Measurements from ENCODE around the gene DENND6B. TPM values are rescaled to one million over a fixed set of nuclear protein-coding genes. Genes with fewer than 3 reads are reported as not detected.

Gene DENND6B
- total and polyA plus RNA-seq, 2 of the 13 experiments (the other 11 are each of a cell fraction or from before 2014, with no cell fraction given): 0.95 to 3.8 TPM

- TF ChIP-seq HNRNPLL (IDR thresholded peaks at IDR 0.05; ENCODE audit: low read depth, low read length, poor library complexity, severe bottlenecking): no peak
- TF ChIP-seq, protein P1, sequence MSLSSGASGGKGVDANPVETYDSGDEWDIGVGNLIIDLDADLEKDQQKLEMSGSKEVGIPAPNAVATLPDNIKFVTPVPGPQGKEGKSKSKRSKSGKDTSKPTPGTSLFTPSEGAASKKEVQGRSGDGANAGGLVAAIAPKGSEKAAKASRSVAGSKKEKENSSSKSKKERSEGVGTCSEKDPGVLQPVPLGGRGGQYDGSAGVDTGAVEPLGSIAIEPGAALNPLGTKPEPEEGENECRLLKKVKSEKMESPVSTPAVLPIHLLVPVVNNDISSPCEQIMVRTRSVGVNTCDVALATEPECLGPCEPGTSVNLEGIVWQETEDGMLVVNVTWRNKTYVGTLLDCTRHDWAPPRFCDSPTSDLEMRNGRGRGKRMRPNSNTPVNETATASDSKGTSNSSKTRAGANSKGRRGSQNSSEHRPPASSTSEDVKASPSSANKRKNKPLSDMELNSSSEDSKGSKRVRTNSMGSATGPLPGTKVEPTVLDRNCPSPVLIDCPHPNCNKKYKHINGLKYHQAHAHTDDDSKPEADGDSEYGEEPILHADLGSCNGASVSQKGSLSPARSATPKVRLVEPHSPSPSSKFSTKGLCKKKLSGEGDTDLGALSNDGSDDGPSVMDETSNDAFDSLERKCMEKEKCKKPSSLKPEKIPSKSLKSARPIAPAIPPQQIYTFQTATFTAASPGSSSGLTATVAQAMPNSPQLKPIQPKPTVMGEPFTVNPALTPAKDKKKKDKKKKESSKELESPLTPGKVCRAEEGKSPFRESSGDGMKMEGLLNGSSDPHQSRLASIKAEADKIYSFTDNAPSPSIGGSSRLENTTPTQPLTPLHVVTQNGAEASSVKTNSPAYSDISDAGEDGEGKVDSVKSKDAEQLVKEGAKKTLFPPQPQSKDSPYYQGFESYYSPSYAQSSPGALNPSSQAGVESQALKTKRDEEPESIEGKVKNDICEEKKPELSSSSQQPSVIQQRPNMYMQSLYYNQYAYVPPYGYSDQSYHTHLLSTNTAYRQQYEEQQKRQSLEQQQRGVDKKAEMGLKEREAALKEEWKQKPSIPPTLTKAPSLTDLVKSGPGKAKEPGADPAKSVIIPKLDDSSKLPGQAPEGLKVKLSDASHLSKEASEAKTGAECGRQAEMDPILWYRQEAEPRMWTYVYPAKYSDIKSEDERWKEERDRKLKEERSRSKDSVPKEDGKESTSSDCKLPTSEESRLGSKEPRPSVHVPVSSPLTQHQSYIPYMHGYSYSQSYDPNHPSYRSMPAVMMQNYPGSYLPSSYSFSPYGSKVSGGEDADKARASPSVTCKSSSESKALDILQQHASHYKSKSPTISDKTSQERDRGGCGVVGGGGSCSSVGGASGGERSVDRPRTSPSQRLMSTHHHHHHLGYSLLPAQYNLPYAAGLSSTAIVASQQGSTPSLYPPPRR (CRISPR knock-in tag; IDR thresholded peaks at IDR 0.05; ENCODE audit: borderline replicate concordance): no peak
- TF ChIP-seq, protein P2, sequence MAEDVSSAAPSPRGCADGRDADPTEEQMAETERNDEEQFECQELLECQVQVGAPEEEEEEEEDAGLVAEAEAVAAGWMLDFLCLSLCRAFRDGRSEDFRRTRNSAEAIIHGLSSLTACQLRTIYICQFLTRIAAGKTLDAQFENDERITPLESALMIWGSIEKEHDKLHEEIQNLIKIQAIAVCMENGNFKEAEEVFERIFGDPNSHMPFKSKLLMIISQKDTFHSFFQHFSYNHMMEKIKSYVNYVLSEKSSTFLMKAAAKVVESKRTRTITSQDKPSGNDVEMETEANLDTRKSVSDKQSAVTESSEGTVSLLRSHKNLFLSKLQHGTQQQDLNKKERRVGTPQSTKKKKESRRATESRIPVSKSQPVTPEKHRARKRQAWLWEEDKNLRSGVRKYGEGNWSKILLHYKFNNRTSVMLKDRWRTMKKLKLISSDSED (CRISPR knock-in tag; IDR thresholded peaks at IDR 0.05): no peak
- no peak for TF ChIP-seq ZNF24 (IDR thresholded peaks at IDR 0.05)
- TF ChIP-seq, protein P3, sequence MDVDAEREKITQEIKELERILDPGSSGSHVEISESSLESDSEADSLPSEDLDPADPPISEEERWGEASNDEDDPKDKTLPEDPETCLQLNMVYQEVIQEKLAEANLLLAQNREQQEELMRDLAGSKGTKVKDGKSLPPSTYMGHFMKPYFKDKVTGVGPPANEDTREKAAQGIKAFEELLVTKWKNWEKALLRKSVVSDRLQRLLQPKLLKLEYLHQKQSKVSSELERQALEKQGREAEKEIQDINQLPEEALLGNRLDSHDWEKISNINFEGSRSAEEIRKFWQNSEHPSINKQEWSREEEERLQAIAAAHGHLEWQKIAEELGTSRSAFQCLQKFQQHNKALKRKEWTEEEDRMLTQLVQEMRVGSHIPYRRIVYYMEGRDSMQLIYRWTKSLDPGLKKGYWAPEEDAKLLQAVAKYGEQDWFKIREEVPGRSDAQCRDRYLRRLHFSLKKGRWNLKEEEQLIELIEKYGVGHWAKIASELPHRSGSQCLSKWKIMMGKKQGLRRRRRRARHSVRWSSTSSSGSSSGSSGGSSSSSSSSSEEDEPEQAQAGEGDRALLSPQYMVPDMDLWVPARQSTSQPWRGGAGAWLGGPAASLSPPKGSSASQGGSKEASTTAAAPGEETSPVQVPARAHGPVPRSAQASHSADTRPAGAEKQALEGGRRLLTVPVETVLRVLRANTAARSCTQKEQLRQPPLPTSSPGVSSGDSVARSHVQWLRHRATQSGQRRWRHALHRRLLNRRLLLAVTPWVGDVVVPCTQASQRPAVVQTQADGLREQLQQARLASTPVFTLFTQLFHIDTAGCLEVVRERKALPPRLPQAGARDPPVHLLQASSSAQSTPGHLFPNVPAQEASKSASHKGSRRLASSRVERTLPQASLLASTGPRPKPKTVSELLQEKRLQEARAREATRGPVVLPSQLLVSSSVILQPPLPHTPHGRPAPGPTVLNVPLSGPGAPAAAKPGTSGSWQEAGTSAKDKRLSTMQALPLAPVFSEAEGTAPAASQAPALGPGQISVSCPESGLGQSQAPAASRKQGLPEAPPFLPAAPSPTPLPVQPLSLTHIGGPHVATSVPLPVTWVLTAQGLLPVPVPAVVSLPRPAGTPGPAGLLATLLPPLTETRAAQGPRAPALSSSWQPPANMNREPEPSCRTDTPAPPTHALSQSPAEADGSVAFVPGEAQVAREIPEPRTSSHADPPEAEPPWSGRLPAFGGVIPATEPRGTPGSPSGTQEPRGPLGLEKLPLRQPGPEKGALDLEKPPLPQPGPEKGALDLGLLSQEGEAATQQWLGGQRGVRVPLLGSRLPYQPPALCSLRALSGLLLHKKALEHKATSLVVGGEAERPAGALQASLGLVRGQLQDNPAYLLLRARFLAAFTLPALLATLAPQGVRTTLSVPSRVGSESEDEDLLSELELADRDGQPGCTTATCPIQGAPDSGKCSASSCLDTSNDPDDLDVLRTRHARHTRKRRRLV (CRISPR knock-in tag; IDR thresholded peaks at IDR 0.05): 0 out of 2 replicates have a peak, but pooled peaks have one; percentile 51
- no peak for TF ChIP-seq RBAK (CRISPR knock-in tag; IDR thresholded peaks at IDR 0.05)
- TF ChIP-seq HNF4A (CRISPR knock-in tag; IDR thresholded peaks at IDR 0.05): no peak
- TF ChIP-seq ZFYVE20 (CRISPR knock-in tag; IDR thresholded peaks at IDR 0.05; ENCODE audit: borderline replicate concordance, low read depth): no peak
- peak; percentile 44; the same call in 1 of the 2 replicates for TF ChIP-seq ZNF263 (CRISPR knock-in tag; IDR thresholded peaks at IDR 0.05)
- TF ChIP-seq, protein P4, sequence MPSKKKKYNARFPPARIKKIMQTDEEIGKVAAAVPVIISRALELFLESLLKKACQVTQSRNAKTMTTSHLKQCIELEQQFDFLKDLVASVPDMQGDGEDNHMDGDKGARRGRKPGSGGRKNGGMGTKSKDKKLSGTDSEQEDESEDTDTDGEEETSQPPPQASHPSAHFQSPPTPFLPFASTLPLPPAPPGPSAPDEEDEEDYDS (CRISPR knock-in tag; IDR thresholded peaks at IDR 0.05): no peak
- TF ChIP-seq ZNF382 (CRISPR knock-in tag; IDR thresholded peaks at IDR 0.05; ENCODE audit: borderline replicate concordance): no peak
- TF ChIP-seq AGO2 (optimal IDR thresholded peaks at IDR 0.05; ENCODE audit: low read depth, low read length): no peak
- peak; percentile 74 for TF ChIP-seq ZNF547 (CRISPR knock-in tag; IDR thresholded peaks at IDR 0.05)
- no peak for TF ChIP-seq MZF1 (CRISPR knock-in tag; IDR thresholded peaks at IDR 0.05; ENCODE audit: borderline replicate concordance)
- peak; percentile 83 for TF ChIP-seq IKZF4 (CRISPR knock-in tag; IDR thresholded peaks at IDR 0.05; ENCODE audit: borderline replicate concordance, low read depth, not compliant biosample characterization)
- TF ChIP-seq ZSCAN31 (CRISPR knock-in tag; IDR thresholded peaks at IDR 0.05; ENCODE audit: low read depth): no peak; the same call in 1 of the 2 replicates
These were observed 56.0 kb downstream of the DENND6B start (continued) for GRCh38 chr22:50270666-50271394.

Measured in HepG2 (cell line).